H1 (cell line): ENCODE results near the gene TMEM243. TPM values are rescaled to one million over a fixed set of nuclear protein-coding genes. Genes with fewer than 3 reads are reported as not detected.

Experiments
- CTCF ChIA-PET: fragments of 300-600 bp; sonication (Branson Sonifier 250); formaldehyde crosslinking; loops from one replicate; lab custom pipeline; 2021; ENCODE audit not compliant: partially characterized antibody; lab: Charles Lee
- POLR2A ChIA-PET: fragments of 300-600 bp; sonication (Branson Sonifier 250); formaldehyde crosslinking; loops from one replicate; lab custom pipeline; 2021; ENCODE audit warnings: inconsistent platforms; ENCODE audit not compliant: partially characterized antibody; lab: Charles Lee
- DNase-seq, 2 experiments: peaks; one replicate each; pipeline versions ENCODE4 v3.0.0 to v3.0.0-alpha.2; 2010 to 2022; ENCODE audit warnings: low spot score in 2 of 2, low read depth in 1 of 2, mixed read lengths in 1 of 2
- FAIRE-seq: peaks from 2 replicates; lab custom pipeline; 2011; peaks lifted over from hg19 to GRCh38; lab: Jason Lieb, UNC
- H2AFZ ChIP-seq: 2 replicates; pipeline ENCODE4 v1.8.1; 2012; ENCODE audit warnings: low read length, inconsistent platforms
- H2AK5ac ChIP-seq: 2 replicates; pipeline ENCODE4 v1.6.1; 2013; ENCODE audit warnings: low read depth, low read length
- H2BK120ac ChIP-seq: replicated peaks from 2 replicates; pipeline ENCODE3; 2013; ENCODE audit warnings: low read depth, low read length, inconsistent platforms
- H2BK12ac ChIP-seq: 2 replicates; pipeline ENCODE4 v1.6.1; 2013; ENCODE audit warnings: low read depth, low read length
- H2BK15ac ChIP-seq: 2 replicates; pipeline ENCODE4 v1.6.1; 2013; ENCODE audit warnings: low read length
- H2BK20ac ChIP-seq: 2 replicates; pipeline ENCODE4 v1.6.1; 2013; ENCODE audit warnings: low read length
- H2BK5ac ChIP-seq: 2 replicates; pipeline ENCODE4 v1.6.1; 2013; ENCODE audit warnings: low read depth, low read length
- H3K14ac ChIP-seq: 2 replicates; pipeline ENCODE4 v1.6.1; 2013; ENCODE audit warnings: inconsistent platforms; ENCODE audit not compliant: insufficient read length
- H3K18ac ChIP-seq: 2 replicates; pipeline ENCODE4 v1.6.1; 2013; ENCODE audit warnings: low read length; ENCODE audit errors: extremely low read depth
- H3K23ac ChIP-seq: 2 replicates; pipeline ENCODE4 v1.6.1; 2013; ENCODE audit warnings: inconsistent platforms; ENCODE audit not compliant: insufficient read length
- H3K23me2 ChIP-seq: 2 replicates; pipeline ENCODE4 v1.6.1; 2013; ENCODE audit warnings: low read depth, low read length
- H3K27ac ChIP-seq: 2 replicates; pipeline ENCODE4 v1.6.1; 2011; ENCODE audit warnings: low read depth, low read length, inconsistent platforms
- H3K27me3 ChIP-seq, 4 experiments: replicated peaks in 1 of 4; 1 replicate in 1 of 4; 2 replicates in 3 of 4; pipeline versions ENCODE4 v1.6.1 to v1.8.1; 2011 to 2013; ENCODE audit warnings: low read length in 3 of 4, mild to moderate bottlenecking in 3 of 4, inconsistent platforms in 2 of 4, mixed read lengths in 2 of 4, moderate library complexity in 1 of 4; ENCODE audit not compliant: control insufficient read depth in 3 of 4, insufficient read depth in 3 of 4; ENCODE audit errors: extremely low read depth in 1 of 4
- H3K36me3 ChIP-seq, 4 experiments: 2 replicates each; pipeline versions ENCODE4 v1.6.1 to v1.8.1; 2011 to 2013; ENCODE audit warnings: mild to moderate bottlenecking in 4 of 4, low read length in 3 of 4, moderate library complexity in 2 of 4, control low read depth in 1 of 4, inconsistent platforms in 1 of 4; ENCODE audit not compliant: insufficient read depth in 4 of 4, control insufficient read depth in 2 of 4
- H3K4ac ChIP-seq: replicated peaks from 2 replicates; pipeline ENCODE3; 2013; ENCODE audit warnings: low read length, low read depth, mixed read lengths, inconsistent platforms; ENCODE audit not compliant: insufficient read length
- H3K4me1 ChIP-seq, 4 experiments: replicated peaks in 1 of 4; 1 replicate in 1 of 4; 2 replicates in 3 of 4; pipeline versions ENCODE4 v1.6.1 to v1.8.1; 2011 to 2013; ENCODE audit warnings: low read length in 3 of 4, inconsistent platforms in 2 of 4, mixed read lengths in 1 of 4; ENCODE audit not compliant: insufficient read depth in 4 of 4, control insufficient read depth in 3 of 4
- H3K4me2 ChIP-seq, 2 experiments: 2 replicates each; pipeline versions ENCODE4 v1.6.1 to v1.8.1; 2011 to 2013; ENCODE audit warnings: low read depth in 2 of 2, low read length in 2 of 2, control low read depth in 1 of 2, inconsistent platforms in 1 of 2, mild to moderate bottlenecking in 1 of 2; ENCODE audit not compliant: insufficient read depth in 1 of 2
- H3K4me3 ChIP-seq, 4 experiments: fragments of 200-600, 300-600 bp in 1 of 4; sonication (generic), shearing (Covaris generic), sonication (Bioruptor Twin) in 1 of 4; 2 replicates each; pipeline versions ENCODE4 v1.5.1 to v1.8.1; 2011 to 2016; ENCODE audit warnings: low read length in 4 of 4, low read depth in 3 of 4, control low read depth in 2 of 4, inconsistent platforms in 2 of 4, mild to moderate bottlenecking in 2 of 4, mixed read lengths in 1 of 4, moderate library complexity in 1 of 4; ENCODE audit not compliant: insufficient read depth in 2 of 4; ENCODE audit errors: extremely low read depth in 1 of 4
- H3K56ac ChIP-seq: replicated peaks from 2 replicates; pipeline ENCODE3; 2013; ENCODE audit warnings: low read depth, mild to moderate bottlenecking, mixed read lengths, low read length, inconsistent platforms; ENCODE audit not compliant: insufficient read length
- H3K79me1 ChIP-seq: 2 replicates; pipeline ENCODE4 v1.6.1; 2013; ENCODE audit warnings: low read depth, low read length, control low read depth
- H3K79me2 ChIP-seq, 2 experiments: 2 replicates each; pipeline versions ENCODE4 v1.6.1 to v1.8.1; 2012 to 2013; ENCODE audit warnings: low read length in 2 of 2, mild to moderate bottlenecking in 2 of 2, inconsistent platforms in 1 of 2; ENCODE audit not compliant: insufficient read depth in 2 of 2, control insufficient read depth in 1 of 2
- H3K9ac ChIP-seq, 4 experiments: replicated peaks in 1 of 4; 1 replicate in 1 of 4; 2 replicates in 3 of 4; pipeline versions ENCODE4 v1.6.1 to v1.8.1; 2011 to 2013; ENCODE audit warnings: low read depth in 3 of 4, low read length in 3 of 4, control low read depth in 2 of 4, mild to moderate bottlenecking in 2 of 4, moderate library complexity in 2 of 4, inconsistent platforms in 1 of 4; ENCODE audit errors: extremely low read depth in 1 of 4
- H3K9me3 ChIP-seq, 2 experiments: 2 replicates each; pipeline versions ENCODE4 v1.6.1 to v1.8.1; 2012 to 2013; ENCODE audit warnings: mild to moderate bottlenecking in 2 of 2, moderate library complexity in 2 of 2, control low read depth in 1 of 2, inconsistent platforms in 1 of 2, low read depth in 1 of 2, low read length in 1 of 2, mixed read lengths in 1 of 2; ENCODE audit not compliant: insufficient read depth in 2 of 2
- H4K20me1 ChIP-seq, 2 experiments: replicated peaks in 1 of 2; 2 replicates each; pipeline versions ENCODE3 to v1.8.1; 2011 to 2013; ENCODE audit warnings: inconsistent platforms in 2 of 2, low read length in 2 of 2, mild to moderate bottlenecking in 1 of 2; ENCODE audit not compliant: insufficient read depth in 2 of 2, control insufficient read depth in 1 of 2
- H4K5ac ChIP-seq: 2 replicates; pipeline ENCODE4 v1.6.1; 2013; ENCODE audit warnings: low read length, low read depth, mixed read lengths, inconsistent platforms; ENCODE audit not compliant: insufficient read length
- H4K8ac ChIP-seq: 2 replicates; pipeline ENCODE4 v1.8.0; 2013; ENCODE audit warnings: mild to moderate bottlenecking, moderate library complexity, low read length, inconsistent platforms; ENCODE audit not compliant: insufficient read depth; ENCODE audit errors: extremely low read depth
- H4K91ac ChIP-seq: replicated peaks from 2 replicates; pipeline ENCODE3; 2013; ENCODE audit warnings: low read length, mixed read lengths, inconsistent platforms; ENCODE audit not compliant: insufficient read length
- BACH1 ChIP-seq: IDR thresholded peaks from 2 replicates; pipeline ENCODE4 v1.6.1; 2012; ENCODE audit warnings: low read length, improper control_type of control experiment
- KDM5A ChIP-seq: fragments of 200-600 bp; IDR thresholded peaks from 2 replicates; pipeline ENCODE4 v1.7.1; 2012; ENCODE audit warnings: mild to moderate bottlenecking, low read length, inconsistent platforms, mixed read lengths
- POLR2AphosphoS5 ChIP-seq: IDR thresholded peaks from 2 replicates; pipeline ENCODE4 v1.6.1; 2011; ENCODE audit warnings: low read depth, low read length
- SIX5 ChIP-seq: IDR thresholded peaks from 2 replicates; pipeline ENCODE4 v1.6.1; 2011; ENCODE audit warnings: mild to moderate bottlenecking, low read depth, low read length
- TAF7 ChIP-seq: optimal IDR thresholded peaks from 2 replicates; pipeline ENCODE3; 2011; ENCODE audit warnings: low read depth, mild to moderate bottlenecking, inconsistent platforms, low read length, moderate library complexity, borderline replicate concordance
- WGBS, 2 experiments: shearing (Covaris generic) in 1 of 2; methylation state at CpG; one replicate each; pipeline versions ENCODE4 v1.1.6 to v1.1.7; 2013 to 2015; ENCODE audit warnings: low lambda C conversion rate in 2 of 2, mixed read lengths in 2 of 2, inconsistent platforms in 1 of 2, low coverage in 1 of 2, missing lambda C conversion rate in 1 of 2; ENCODE audit not compliant: insufficient replicate concordance in 2 of 2, insufficient coverage in 1 of 2, insufficient read length in 1 of 2; ENCODE audit errors: extremely low coverage in 1 of 2, missing lambda C conversion rate in 1 of 2; 5-methylcytosine and 5-hydroxymethylcytosine counted together
- polyA plus RNA-seq, 7 experiments: library from polyadenylated mRNA; depleted of rRNA in 3 of 7; stranded (reverse) in 5 of 7; unstranded in 2 of 7; fragments of >200 nt in 5 of 7; fragments of 200-250 nt in 2 of 7; gene quantifications; 1 replicate in 5 of 7; 2 replicates in 1 of 7; 4 replicates in 1 of 7; pipeline versions ENCODE4 v1.2.1 to v1.2.3, GENCODE V29; 2011 to 2013; ENCODE audit warnings: missing spikeins in 2 of 7, mixed read lengths in 2 of 7
- total RNA-seq: library from RNA; stranded (reverse); fragmentation: NEBNext Ultra II Directional; extraction: Animal tissue kit (Norgen Biotek cat#: 25700); gene quantifications from 2 replicates; pipeline ENCODE4 v1.2.1, GENCODE V29; 2021

The TMEM243 gene
- total and polyA plus RNA-seq, 2 of the 8 experiments (the other 6 are each of a cell fraction or from before 2014, with no cell fraction given) = 23.7 to 27.6 TPM

DNA sequence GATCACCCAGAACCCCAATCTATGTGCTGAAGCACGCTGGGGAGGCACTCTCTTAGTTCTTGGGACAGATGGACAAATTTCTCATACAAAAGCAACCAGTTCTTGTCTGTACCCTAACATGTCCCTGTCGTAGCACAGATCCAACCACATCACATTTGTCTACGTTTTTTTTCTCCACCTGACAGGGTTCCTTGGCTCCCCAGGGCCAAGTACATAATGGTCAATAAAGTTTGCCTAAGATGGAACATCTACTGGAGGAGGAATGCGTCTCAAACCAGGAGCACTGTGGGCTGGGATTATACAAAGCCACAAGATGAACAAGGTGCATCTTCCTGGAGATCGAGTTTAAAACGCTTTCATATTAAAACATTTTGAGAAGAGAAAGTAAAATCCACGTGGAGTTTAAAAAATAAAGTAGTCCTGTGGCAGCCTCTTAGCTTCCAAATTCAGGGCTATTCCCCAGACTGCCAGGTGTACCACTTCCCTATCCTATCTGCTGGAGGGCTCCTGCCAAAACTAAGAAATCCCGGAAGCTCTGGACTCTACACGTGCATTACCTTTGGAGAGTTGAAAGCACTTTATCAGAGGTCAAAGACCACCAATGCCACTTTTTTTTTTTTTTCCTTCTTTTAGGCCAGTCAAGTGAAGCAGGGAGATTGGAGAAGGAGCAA is 1.4 kb downstream of the TMEM243 start:
- no peak overlapping the region for H4K91ac ChIP-seq
- FAIRE-seq (no peak), DNase-seq (no peak)
- H3K79me2 ChIP-seq = peaks cover 0 to 45% of the 10 kb centered on the region in 2 experiments; a peak in 3 of 4 replicates
- H3K14ac ChIP-seq = no peak overlapping the region
- peaks cover 14% of the 10 kb centered on the region; the same call in 1 of the 2 replicates for H3K23me2 ChIP-seq
- H3K23ac ChIP-seq = no peak overlapping the region
- ChIA-PET CTCF (interaction anchor here (1.1 to 2.3 kb wide), 2 partner anchors 16 to 20 kb away, joined by 3 to 7 read pairs; no protein-coding TSS in a partner anchor), POLR2A (interaction anchor here (0.8 to 5.5 kb wide), 6 partner anchors 10 to 65 kb away, joined by 3 to 40 read pairs (median 14); partner anchors contain the start of gene DMTF1)
- no peak overlapping the region for H2BK5ac ChIP-seq
- H3K36me3 ChIP-seq = peaks cover 0 to 6% (median 3%) of the 10 kb centered on the region in 4 experiments; a peak in 2 of 8 replicates
- no peak overlapping the region for H3K18ac ChIP-seq
- H3K4me2 ChIP-seq = peak overlapping the region; percentile 59 to 81; a peak in 2 of 4 replicates
- H3K56ac ChIP-seq = no peak overlapping the region
- no peak overlapping the region for H4K5ac ChIP-seq
- no peak overlapping the region for H2AFZ ChIP-seq
- TF ChIP-seq POLR2AphosphoS5 (no peak), TAF7 (no peak), SIX5 (no peak), BACH1 (no peak), KDM5A (no peak)
- peak overlapping the region; percentile 80 to 98 (median 92); a peak in 5 of 8 replicates for H3K4me3 ChIP-seq
- no peak overlapping the region for H2AK5ac ChIP-seq
- H3K4ac ChIP-seq = no peak overlapping the region
- H3K9me3 ChIP-seq = no peaks in the 10 kb centered on the region
- peaks cover 0 to 18% (median 15%) of the 10 kb centered on the region in 4 experiments; a peak in 5 of 7 replicates for H3K27me3 ChIP-seq
- no peak overlapping the region for H2BK120ac ChIP-seq
- H2BK12ac ChIP-seq = no peak overlapping the region
- peaks cover 1 to 3% of the 10 kb centered on the region in 2 experiments for H4K20me1 ChIP-seq
- WGBS, 2 experiments = 89% methylated on average over 9 of the region's 9 CpGs; no CpG with 5 or more reads in 1 of the 2 experiments
- H2BK15ac ChIP-seq = no peak overlapping the region
- H3K4me1 ChIP-seq = peaks cover 0 to 10% (median under 1%) of the 10 kb centered on the region in 4 experiments; a peak in 4 of 7 replicates
- no peak overlapping the region for H3K27ac ChIP-seq
- H3K9ac ChIP-seq = no peak overlapping the region
- H4K8ac ChIP-seq = no peak overlapping the region
- no peak overlapping the region for H2BK20ac ChIP-seq
- H3K79me1 ChIP-seq = peaks cover 5% of the 10 kb centered on the region; the same call in 1 of the 2 replicates
